HCT116 (cell line): ENCODE results near the gene TNRC6C. TPM values are rescaled to one million over a fixed set of nuclear protein-coding genes. Genes with fewer than 3 reads are reported as not detected.

Experiments
- ATAC-seq: fragments of 200-7000 bp; cut with Tn5 transposase; 2 replicates; pipeline ENCODE4 v1.9.1; 2020; ENCODE audit warnings: mild to moderate bottlenecking, moderate library complexity
- BruUV-seq: library from RNA; stranded (reverse); fragments of 400-500 nt; replicated peaks from 2 replicates; lab custom pipeline; 2021; lab: Mats Ljungman, UMichigan
- CTCF ChIA-PET: fragments of 300-600 bp; sonication (Branson Sonifier 250); formaldehyde crosslinking; loops from one replicate; lab custom pipeline; 2021; ENCODE audit warnings: antibody characterized with exemption; lab: Charles Lee
- POLR2A ChIA-PET: fragments of 300-600, 350-600 bp; sonication (Branson Sonifier 250); formaldehyde crosslinking; loops from one replicate; lab custom pipeline; 2021; ENCODE audit warnings: antibody characterized with exemption; lab: Charles Lee
- RAD21 ChIA-PET, 2 experiments: fragments of 300-600 bp; sonication (Branson Sonifier 250); formaldehyde crosslinking; loops; one replicate each; lab custom pipeline; 2023; ENCODE audit warnings: low total read pairs in 2 of 2; ENCODE audit not compliant: uncharacterized antibody in 2 of 2, unreplicated experiment in 2 of 2, low non-redundant PET in 1 of 2; lab: Charles Lee
- DNase-seq: peaks from one replicate; pipeline ENCODE4 v3.0.0-alpha.2; 2010; ENCODE audit warnings: low read depth, low spot score
- H2AFZ ChIP-seq: fragments of 200-600 bp; shearing (Covaris generic), sonication (generic); 2 replicates; pipeline ENCODE4 v1.6.1; 2017; ENCODE audit warnings: low read depth, mixed run types, mixed read lengths, antibody characterized with exemption, low read length; ENCODE audit not compliant: poor library complexity, severe bottlenecking
- H3K27ac ChIP-seq: 2 replicates; pipeline ENCODE4 v1.5.1; 2012; ENCODE audit warnings: low read depth, low read length
- H3K27me3 ChIP-seq: fragments of 200-600 bp; sonication (generic); 2 replicates; pipeline ENCODE4 v1.6.1; 2016; ENCODE audit warnings: mixed run types, low read length, mixed read lengths; ENCODE audit not compliant: insufficient read depth
- H3K36me3 ChIP-seq, 2 experiments: fragments of 200-500 bp in 1 of 2; fragments of 200-600 bp in 1 of 2; sonication (Bioruptor generic) in 1 of 2; sonication (generic) in 1 of 2; 2 replicates each; pipeline versions ENCODE4 v1.5.1 to v1.6.1; 2014 to 2016; ENCODE audit warnings: low read length in 2 of 2, inconsistent platforms in 1 of 2, mixed read lengths in 1 of 2, mixed run types in 1 of 2; ENCODE audit not compliant: insufficient read depth in 2 of 2, control insufficient read depth in 1 of 2
- H3K4me1 ChIP-seq, 2 experiments: fragments of 200-600 bp in 1 of 2; sonication (generic) in 1 of 2; 2 replicates each; pipeline versions ENCODE4 v1.5.1 to v1.6.1; 2012 to 2017; ENCODE audit warnings: low read length in 2 of 2, inconsistent platforms in 1 of 2, mild to moderate bottlenecking in 1 of 2, mixed read lengths in 1 of 2, mixed run types in 1 of 2, moderate library complexity in 1 of 2; ENCODE audit not compliant: insufficient read depth in 2 of 2, control insufficient read depth in 1 of 2
- H3K4me2 ChIP-seq: fragments of 200-600 bp; sonication (generic); 2 replicates; pipeline ENCODE4 v1.6.1; 2017; ENCODE audit warnings: mixed run types, low read length, mixed read lengths
- H3K4me3 ChIP-seq, 2 experiments: fragments of 200-600 bp in 1 of 2; sonication (generic) in 1 of 2; replicated peaks in 1 of 2; 2 replicates each; pipeline ENCODE4 v1.5.1; 2011 to 2016; ENCODE audit warnings: low read length in 2 of 2, control low read depth in 1 of 2, low read depth in 1 of 2, mild to moderate bottlenecking in 1 of 2, mixed read lengths in 1 of 2, mixed run types in 1 of 2
- H3K79me2 ChIP-seq: fragments of 200-600 bp; sonication (generic); 2 replicates; pipeline ENCODE4 v1.6.1; 2017; ENCODE audit warnings: mild to moderate bottlenecking, mixed run types, low read length, moderate library complexity, mixed read lengths; ENCODE audit not compliant: insufficient read depth
- H3K9ac ChIP-seq: fragments of 200-600 bp; sonication (generic); 2 replicates; pipeline ENCODE4 v1.6.1; 2016; ENCODE audit warnings: low read length, mixed read lengths
- H3K9me2 ChIP-seq: fragments of 200-600 bp; sonication (generic), shearing (Covaris generic); 2 replicates; pipeline ENCODE4 v1.6.1; 2017; ENCODE audit warnings: mixed run types, mild to moderate bottlenecking, moderate library complexity; ENCODE audit not compliant: insufficient read depth
- H3K9me3 ChIP-seq, 2 experiments: fragments of 200-500 bp in 1 of 2; fragments of 200-600 bp in 1 of 2; sonication (Bioruptor generic) in 1 of 2; sonication (generic) in 1 of 2; 2 replicates each; pipeline ENCODE4 v1.6.1; 2014 to 2017; ENCODE audit warnings: low read length in 2 of 2, mixed read lengths in 2 of 2, inconsistent platforms in 1 of 2, low read depth in 1 of 2, mild to moderate bottlenecking in 1 of 2, mixed run types in 1 of 2, moderate library complexity in 1 of 2; ENCODE audit not compliant: control insufficient read depth in 1 of 2, insufficient read depth in 1 of 2
- H4K20me1 ChIP-seq: fragments of 200-600 bp; sonication (generic), shearing (Covaris generic); 2 replicates; pipeline ENCODE4 v1.6.1; 2017; ENCODE audit warnings: mixed run types, mild to moderate bottlenecking, moderate library complexity; ENCODE audit not compliant: insufficient read depth
- EGR1 ChIP-seq: IDR thresholded peaks from 2 replicates; pipeline ENCODE4 v1.6.1; 2012; ENCODE audit warnings: low read depth
- FOSL1 ChIP-seq: IDR thresholded peaks from 2 replicates; pipeline ENCODE4 v1.6.1; 2012; ENCODE audit warnings: low read depth
- JUND ChIP-seq: IDR thresholded peaks from 2 replicates; pipeline ENCODE4 v1.6.1; 2012
- POLR2A ChIP-seq: IDR thresholded peaks from 2 replicates; pipeline ENCODE4 v1.7.0; 2011; ENCODE audit warnings: borderline replicate concordance; ENCODE audit not compliant: insufficient read depth, insufficient read length; ENCODE audit errors: extremely low read depth
- RAD21 ChIP-seq: IDR thresholded peaks from 2 replicates; pipeline ENCODE4 v1.6.1; 2012; ENCODE audit warnings: low read depth, mild to moderate bottlenecking
- SRF ChIP-seq: IDR thresholded peaks from 2 replicates; pipeline ENCODE4 v1.6.1; 2012; ENCODE audit warnings: low read depth
- YY1 ChIP-seq: IDR thresholded peaks from 2 replicates; pipeline ENCODE4 v1.6.1; 2011; ENCODE audit warnings: low read length, low read depth, moderate library complexity, mild to moderate bottlenecking; ENCODE audit not compliant: insufficient replicate concordance; ENCODE audit errors: extremely low read depth
- intact Hi-C: fragments of 100-400 bp; cut with micrococcal nuclease; formaldehyde crosslinking; loops from 2 replicates; pipeline ENCODE4 v1.10.0; 2022
- total RNA-seq: library from RNA; stranded (reverse); gene quantifications from one replicate; pipeline ENCODE4 v1.2.1, GENCODE V29; 2021; ENCODE audit not compliant: unreplicated experiment
- TF ChIP-seq, protein P1 (sequence below): IDR thresholded peaks from 2 replicates; pipeline ENCODE4 v1.6.1; 2012
- TF ChIP-seq, protein P2 (sequence below), 3 experiments: fragments of 200-600 bp in 1 of 3; sonication (generic) in 1 of 3; IDR thresholded peaks in 2 of 3; conservative IDR thresholded peaks in 1 of 3; 2 replicates each; pipeline ENCODE4 v1.5.1; 2012 to 2017; ENCODE audit warnings: low read depth in 2 of 3, low read length in 2 of 3, antibody characterized with exemption in 1 of 3, borderline replicate concordance in 1 of 3, control low read depth in 1 of 3, mild to moderate bottlenecking in 1 of 3, mixed read lengths in 1 of 3, mixed run types in 1 of 3, moderate library complexity in 1 of 3; ENCODE audit not compliant: insufficient read depth in 1 of 3

Gene TNRC6C
- total RNA-seq, 1 experiment from 2014 or later: 23.4 TPM

DNA sequence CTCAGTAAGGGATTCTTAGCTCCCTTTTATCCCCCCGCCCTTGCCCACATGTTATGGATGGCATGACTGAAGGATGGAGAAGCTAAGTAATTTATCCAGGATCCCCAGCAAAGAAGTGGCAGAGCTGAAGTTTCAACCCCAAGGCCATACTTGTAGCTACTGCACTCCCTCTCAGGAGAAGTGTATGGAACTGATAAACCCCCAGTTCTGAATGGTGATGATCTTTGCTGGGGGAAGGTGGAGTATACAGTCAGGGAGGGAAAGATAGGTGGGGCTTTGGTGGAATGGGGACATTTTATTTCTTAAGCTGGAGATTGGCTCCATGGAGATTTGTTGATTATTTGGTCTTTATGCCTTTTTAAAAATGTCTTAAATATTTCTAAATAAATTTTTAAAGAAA is 58.3 kb downstream of the TNRC6C start:
- no peaks in the 10 kb centered on the region for H3K9me3 ChIP-seq
- H3K4me1 ChIP-seq: no peaks in the 10 kb centered on the region
- H3K4me2 ChIP-seq: no peak overlapping the region
- ChIA-PET RAD21 (no interaction called here), CTCF (interaction anchor here (0.9 to 2.2 kb wide), 2 partner anchors 12 to 234 kb away, joined by 3 to 7 read pairs; no protein-coding TSS in a partner anchor), POLR2A (interaction anchor here (0.8 to 2.6 kb wide), 3 partner anchors 15 to 244 kb away, joined by 3 to 7 read pairs (median 3); partner anchors contain the start of gene TNRC6C)
- no peak overlapping the region for H3K4me3 ChIP-seq
- intact Hi-C loops: no loop called here
- H4K20me1 ChIP-seq: no peaks in the 10 kb centered on the region
- no peak overlapping the region for H3K9ac ChIP-seq
- DNase-seq (no peak), ATAC-seq (no peak)
- BruUV-seq: no TSS peak
- H3K36me3 ChIP-seq: no peaks in the 10 kb centered on the region
- H2AFZ ChIP-seq: no peak overlapping the region
- no peaks in the 10 kb centered on the region for H3K9me2 ChIP-seq
- H3K27ac ChIP-seq: no peak overlapping the region
- no peak for TF ChIP-seq EGR1
- no peak for TF ChIP-seq POLR2A
- TF ChIP-seq YY1: no peak
- TF ChIP-seq JUND: no peak
- no peak for TF ChIP-seq SRF
- H3K79me2 ChIP-seq: no peaks in the 10 kb centered on the region
- H3K27me3 ChIP-seq: no peaks in the 10 kb centered on the region

DNA sequence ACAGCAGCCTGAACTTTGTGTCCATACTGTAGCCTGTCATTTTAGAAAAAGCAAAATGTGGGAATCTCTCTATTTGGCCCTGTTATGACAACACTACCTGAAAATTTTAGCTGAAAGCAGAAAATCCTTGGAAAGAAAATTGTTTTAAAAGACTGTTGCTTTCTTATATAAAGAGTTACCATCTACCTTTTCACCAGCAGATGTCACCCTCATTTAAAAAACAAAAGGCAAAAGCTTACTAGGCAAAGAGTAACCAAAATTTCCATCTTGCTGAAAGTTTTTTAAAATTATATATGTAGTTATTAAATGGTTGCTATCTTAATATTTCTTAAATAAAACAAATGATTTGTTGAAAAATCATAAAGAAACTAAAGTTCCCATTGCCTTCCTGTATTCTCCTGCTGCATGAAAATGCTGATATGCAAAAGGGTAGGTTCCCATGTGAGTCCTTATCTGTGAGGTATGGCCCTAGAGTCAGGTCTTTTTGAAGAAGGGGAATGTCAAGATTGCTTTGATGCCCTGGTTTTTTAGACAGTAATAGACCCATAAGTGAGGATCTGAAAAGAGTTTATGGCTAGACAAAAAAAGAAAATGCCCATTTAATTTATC is 61.0 kb downstream of the TNRC6C start:
- ChIA-PET RAD21 (interaction anchor here (0.5 to 1.7 kb wide), 6 partner anchors 14 to 352 kb away, joined by 3 to 6 read pairs (median 4); partner anchors contain the start of gene TMC6 (in 1 of the 2)), POLR2A (interaction anchor here (1.1 to 1.6 kb wide), 3 partner anchors 22 to 168 kb away, joined by 3 to 5 read pairs (median 4); partner anchors contain the start of genes AFMID, TK1 and TNRC6C), CTCF (interaction anchor here (0.5 to 3.7 kb wide), 34 partner anchors 9 to 589 kb away, joined by 3 to 30 read pairs (median 4); no protein-coding TSS in a partner anchor)
- Histone ChIP-seq H3K27ac (no peak overlapping the region), H3K4me2 (no peak overlapping the region), H4K20me1 (no peaks in the 10 kb centered on the region), H3K9ac (no peak overlapping the region), H3K36me3 (no peaks in the 10 kb centered on the region), H3K4me3 (no peak overlapping the region), H3K27me3 (no peaks in the 10 kb centered on the region), H2AFZ (no peak overlapping the region), H3K4me1 (no peaks in the 10 kb centered on the region), H3K9me3 (no peaks in the 10 kb centered on the region), H3K79me2 (no peaks in the 10 kb centered on the region), H3K9me2 (no peaks in the 10 kb centered on the region)
- DNase-seq: peak; percentile 33
- no TSS peak for BruUV-seq
- intact Hi-C loops: loop anchor here (1.0 kb wide), 1 partner anchor 115 kb away; no protein-coding TSS in a partner anchor
- TF ChIP-seq FOSL1 (no peak), SRF (0 out of 2 replicates have a peak, but pooled peaks have one; percentile 19), RAD21 (peak; percentile 83)
- TF ChIP-seq, protein P1, sequence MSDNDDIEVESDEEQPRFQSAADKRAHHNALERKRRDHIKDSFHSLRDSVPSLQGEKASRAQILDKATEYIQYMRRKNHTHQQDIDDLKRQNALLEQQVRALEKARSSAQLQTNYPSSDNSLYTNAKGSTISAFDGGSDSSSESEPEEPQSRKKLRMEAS: no peak
- TF ChIP-seq, protein P2, sequence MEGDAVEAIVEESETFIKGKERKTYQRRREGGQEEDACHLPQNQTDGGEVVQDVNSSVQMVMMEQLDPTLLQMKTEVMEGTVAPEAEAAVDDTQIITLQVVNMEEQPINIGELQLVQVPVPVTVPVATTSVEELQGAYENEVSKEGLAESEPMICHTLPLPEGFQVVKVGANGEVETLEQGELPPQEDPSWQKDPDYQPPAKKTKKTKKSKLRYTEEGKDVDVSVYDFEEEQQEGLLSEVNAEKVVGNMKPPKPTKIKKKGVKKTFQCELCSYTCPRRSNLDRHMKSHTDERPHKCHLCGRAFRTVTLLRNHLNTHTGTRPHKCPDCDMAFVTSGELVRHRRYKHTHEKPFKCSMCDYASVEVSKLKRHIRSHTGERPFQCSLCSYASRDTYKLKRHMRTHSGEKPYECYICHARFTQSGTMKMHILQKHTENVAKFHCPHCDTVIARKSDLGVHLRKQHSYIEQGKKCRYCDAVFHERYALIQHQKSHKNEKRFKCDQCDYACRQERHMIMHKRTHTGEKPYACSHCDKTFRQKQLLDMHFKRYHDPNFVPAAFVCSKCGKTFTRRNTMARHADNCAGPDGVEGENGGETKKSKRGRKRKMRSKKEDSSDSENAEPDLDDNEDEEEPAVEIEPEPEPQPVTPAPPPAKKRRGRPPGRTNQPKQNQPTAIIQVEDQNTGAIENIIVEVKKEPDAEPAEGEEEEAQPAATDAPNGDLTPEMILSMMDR (IDR thresholded peaks at IDR 0.05 in 2 of 3, conservative IDR thresholded peaks at IDR 0.05 in 1 of 3; ENCODE audit: borderline replicate concordance in 1 of 3, insufficient read depth in 1 of 3, low read depth in 2 of 3, low read length in 2 of 3): peak; percentile 58 to 82 (median 65); a peak in 5 of 6 replicates
- ATAC-seq: peak; percentile 71; the same call in 1 of the 2 replicates
